Left renal pelvis (tissue), 4 donors: ENCODE measurements around the gene RPL41. TPM values are rescaled to one million over a fixed set of nuclear protein-coding genes. Genes with fewer than 3 reads are reported as not detected.

ENCODE experiments used
- DNase-seq, 4 donors: peaks; one replicate each; pipeline ENCODE4 v3.0.0-alpha.2; 2013; ENCODE audit warnings: low read depth in 4 of 4, low spot score in 3 of 4
- polyA plus RNA-seq, 4 donors: library from polyadenylated mRNA; unstranded; fragments of 120-200 nt; gene quantifications; one replicate each; pipeline ENCODE4 v1.2.1, GENCODE V29; 2013; ENCODE audit not compliant: insufficient read length in 4 of 4

The RPL41 gene
- polyA plus RNA-seq, 4 donors = 4,554 to 5,864 (median 4,890) TPM

DNA sequence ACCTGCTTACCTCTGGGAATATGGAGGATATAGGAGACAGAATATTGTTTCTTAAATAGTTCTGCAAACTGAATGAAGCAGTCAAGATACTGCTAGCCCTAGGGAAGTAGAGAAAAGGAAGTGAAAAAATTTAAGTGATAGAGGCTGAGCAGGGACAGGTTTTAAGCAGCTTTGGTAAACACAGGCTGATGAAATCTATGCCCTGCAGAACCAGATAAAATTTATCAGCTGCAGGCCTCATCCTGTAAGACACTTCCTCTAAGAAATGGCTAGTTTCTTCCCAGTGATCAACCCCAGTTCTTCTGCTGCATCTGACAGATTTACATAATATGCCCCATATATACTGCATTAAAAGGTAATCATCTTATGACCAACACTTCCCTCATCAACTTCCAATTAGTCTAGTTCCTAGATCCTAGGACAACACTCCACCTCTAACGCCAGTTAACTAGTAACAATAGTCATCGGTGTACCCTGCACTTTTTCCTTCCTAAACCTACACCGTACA is 10.4 kb downstream of the RPL41 start:
- DNase-seq = no peak

DNA sequence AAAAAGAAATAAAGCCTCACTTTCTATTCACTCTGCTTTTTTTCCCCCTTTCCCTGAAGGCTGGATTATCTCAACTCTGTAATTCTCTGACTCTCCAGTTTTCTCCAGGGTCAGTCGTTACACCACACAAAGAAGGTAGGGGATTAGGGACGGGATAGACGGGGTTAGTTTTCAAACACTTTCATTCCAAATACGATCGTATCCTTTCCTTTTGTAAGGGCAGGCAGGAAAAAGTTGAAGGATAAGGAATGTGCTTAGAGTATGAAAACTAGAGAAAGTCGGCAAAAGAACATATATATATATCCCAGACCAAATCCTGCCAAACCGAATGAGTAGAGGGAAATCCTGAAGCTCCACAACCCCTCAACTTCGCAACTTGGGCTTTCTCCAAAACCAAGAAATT is 11.1 kb downstream of the RPL41 start:
- no peak for DNase-seq

DNA sequence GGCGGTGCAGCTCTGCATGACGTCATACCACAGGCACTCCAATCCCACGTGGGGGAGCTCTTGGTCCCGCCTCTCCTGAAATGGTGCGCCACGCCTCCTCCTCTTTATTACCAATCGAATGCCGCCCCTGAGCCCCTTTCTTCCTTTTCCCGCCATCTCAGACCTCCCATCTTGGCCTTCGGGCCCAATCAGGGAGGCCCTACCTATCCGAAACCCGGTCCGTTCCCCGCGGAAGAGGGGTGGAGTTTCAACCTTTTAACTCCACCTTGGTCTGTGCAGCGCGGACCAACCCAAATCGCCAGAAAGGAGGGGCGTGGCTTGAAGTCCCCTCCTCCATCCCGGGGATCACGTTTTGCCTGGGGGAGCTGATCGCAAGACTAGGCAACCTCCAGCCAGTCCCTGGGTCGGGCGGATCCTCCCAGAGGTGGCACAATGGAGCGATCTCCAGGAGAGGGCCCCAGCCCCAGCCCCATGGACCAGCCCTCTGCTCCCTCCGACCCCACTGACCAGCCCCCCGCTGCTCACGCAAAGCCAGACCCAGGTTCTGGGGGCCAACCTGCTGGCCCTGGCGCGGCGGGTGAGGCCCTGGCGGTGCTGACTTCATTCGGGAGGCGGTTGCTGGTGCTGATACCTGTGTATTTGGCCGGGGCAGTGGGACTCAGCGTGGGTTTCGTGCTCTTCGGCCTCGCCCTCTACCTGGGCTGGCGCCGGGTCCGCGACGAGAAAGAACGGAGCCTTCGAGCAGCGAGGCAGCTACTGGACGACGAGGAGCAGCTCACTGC is 11.6 kb downstream of the RPL41 start, which contains the start of gene ESYT1:
ESYT1 (plus strand) TSS at position 380 of the 782 bp plus-strand sequence; CDS start at position 433, 53 bp downstream.
- peak; percentile 98 to 100 (median 100) for DNase-seq

DNA sequence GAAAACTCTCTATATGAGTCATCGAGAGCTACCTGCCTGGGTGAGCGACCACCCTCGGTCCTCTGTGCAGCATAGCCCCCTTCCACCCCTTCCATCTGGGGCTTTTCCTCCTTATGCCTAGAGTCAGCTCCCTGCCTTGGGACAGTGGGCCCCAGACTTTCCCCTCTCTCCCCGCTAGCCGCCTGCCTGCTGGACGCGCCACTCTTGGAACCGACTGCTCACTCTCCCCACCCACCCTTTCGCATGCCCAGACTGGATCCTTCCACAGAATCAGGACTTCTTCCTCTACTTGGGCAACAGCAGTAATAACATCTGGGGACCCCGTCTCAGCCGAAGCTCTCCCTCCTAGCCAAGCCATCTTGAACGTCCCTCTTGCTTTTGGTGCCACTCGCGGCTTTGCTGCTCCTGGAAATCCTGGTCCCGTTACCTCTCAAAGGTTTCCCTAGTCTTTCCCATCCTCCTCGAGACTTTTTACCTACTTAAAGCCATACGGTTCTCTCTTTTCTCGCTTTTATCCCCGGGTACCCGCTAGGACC is 12.3 kb downstream of the RPL41 start:
- DNase-seq = no peak

DNA sequence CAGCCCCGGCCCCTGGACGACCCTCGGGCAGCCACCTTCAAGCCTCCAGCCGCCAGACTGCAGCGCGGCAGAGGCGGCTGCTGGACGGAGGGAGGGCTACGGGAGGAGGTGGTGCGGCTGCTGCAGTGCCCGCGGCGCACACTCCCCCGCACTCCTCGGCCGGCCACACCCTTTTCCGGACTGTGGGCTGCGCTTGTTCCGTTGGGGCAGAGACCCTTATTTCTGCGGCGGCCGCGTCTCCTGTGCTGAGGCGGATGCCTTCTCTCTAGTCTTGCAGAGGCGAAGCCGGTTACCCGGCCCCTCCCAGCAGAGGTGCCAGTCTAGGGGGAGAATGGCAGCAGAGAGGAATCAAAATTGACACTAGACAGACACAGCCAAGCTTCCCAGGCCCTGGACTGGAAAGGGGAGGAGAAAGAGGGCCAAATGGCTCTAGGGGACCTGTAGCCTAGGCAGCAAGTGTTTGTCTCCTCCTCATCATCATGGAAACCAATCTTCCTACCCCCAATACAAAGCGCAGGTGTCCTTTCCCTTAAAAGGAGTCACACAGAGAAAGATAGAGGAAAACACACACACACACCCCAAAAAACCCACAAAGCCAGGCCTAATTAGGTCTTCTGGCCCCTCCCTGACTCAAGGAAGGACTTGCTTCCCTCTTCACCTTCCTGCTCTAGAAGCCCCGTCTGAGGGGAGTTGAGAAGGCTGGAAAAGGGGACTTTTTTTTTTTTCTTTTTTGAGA is 12.9 kb downstream of the RPL41 start:
- DNase-seq = no peak

DNA sequence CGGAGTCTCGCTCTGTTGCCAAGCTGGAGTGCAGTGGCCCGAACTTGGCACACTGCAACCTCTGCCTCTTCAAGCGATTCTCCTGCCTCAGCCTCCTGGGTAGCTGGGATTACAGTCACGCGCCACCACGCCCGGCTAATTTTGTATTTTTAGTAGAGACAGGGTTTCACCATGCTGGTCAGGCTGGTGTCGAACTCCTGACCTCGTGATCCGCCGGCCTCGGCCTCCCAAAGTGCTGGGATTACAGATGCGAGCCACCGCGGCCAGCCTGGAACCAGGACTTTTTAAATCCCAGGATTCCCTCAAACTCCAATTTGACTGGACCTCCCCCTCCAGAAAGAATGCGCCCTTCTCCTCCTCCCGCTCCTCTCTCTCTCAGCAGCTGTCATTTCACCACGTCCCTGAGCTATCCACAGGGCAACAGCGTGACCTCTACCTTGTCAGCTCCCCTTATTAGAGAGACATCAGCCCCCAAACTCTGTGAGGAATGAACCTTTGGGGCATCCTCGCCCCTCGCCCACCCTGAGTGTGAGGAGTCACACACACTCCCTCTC is 13.6 kb downstream of the RPL41 start:
- DNase-seq = no peak

DNA sequence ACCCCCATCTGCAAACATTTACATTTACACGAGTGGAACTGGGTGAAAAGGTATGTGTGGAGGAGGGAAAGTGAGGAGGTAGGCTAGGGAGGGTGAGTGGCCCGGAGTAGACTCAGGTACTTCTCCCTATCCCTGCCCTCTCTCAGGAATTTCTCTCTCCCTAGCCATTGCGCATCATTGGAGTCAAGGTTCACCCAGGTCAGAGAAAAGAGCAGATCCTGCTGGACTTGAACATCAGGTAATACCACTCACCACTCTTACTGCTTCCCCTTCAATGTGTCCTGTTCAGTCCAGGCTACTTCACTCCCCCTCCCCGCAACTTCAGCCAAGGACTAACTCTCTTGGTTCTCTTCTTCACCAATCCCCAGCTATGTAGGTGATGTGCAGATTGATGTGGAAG is 14.4 kb downstream of the RPL41 start:
- no peak for DNase-seq

DNA sequence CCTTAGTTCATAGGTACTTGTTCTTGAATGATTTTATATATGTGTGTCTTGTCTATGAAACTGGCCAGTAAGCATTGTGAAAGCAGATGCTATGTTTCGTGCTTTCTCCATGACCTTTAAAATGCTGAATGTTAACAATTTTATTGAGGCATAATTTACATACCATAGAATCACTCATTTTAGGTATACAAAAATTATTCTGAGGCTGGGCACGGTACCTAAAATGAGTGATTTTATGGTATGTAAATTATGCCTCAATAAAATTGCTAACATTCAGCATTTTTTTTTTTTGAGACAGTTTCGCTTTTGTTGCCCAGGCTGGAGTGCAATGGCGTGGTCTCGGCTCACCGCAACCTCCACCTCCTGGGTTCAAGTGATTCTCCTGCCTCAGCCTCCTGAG is 18.5 kb downstream of the RPL41 start:
- DNase-seq = no peak

DNA sequence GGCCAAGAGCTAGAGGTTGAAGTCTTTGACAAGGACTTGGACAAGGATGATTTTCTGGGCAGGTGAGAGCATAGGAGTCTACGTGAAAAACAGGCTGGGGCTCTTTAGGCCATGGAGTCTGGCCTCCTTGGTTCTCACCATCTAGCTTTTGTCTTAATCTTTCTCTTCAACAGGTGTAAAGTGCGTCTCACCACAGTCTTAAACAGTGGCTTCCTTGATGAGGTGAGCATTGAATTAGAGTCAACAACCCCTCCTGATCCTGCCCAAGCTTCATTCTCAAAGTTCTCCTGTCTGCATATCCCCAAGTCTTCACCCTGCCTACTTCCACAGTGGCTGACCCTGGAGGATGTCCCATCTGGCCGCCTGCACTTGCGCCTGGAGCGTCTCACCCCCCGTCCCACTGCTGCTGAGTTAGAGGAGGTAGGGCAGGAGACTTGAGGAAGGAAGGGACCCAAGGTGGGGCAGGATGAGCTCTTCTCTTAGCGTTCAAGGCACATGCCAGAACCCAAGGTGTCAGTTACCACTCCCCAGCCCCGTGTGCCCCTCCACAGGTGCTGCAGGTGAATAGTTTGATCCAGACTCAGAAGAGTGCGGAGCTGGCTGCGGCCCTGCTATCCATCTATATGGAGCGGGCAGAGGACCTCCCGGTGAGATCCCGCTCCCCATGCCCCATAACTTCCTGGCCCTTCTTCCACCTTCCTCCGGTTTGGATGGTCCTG is 21.6 kb downstream of the RPL41 start:
- no peak for DNase-seq

DNA sequence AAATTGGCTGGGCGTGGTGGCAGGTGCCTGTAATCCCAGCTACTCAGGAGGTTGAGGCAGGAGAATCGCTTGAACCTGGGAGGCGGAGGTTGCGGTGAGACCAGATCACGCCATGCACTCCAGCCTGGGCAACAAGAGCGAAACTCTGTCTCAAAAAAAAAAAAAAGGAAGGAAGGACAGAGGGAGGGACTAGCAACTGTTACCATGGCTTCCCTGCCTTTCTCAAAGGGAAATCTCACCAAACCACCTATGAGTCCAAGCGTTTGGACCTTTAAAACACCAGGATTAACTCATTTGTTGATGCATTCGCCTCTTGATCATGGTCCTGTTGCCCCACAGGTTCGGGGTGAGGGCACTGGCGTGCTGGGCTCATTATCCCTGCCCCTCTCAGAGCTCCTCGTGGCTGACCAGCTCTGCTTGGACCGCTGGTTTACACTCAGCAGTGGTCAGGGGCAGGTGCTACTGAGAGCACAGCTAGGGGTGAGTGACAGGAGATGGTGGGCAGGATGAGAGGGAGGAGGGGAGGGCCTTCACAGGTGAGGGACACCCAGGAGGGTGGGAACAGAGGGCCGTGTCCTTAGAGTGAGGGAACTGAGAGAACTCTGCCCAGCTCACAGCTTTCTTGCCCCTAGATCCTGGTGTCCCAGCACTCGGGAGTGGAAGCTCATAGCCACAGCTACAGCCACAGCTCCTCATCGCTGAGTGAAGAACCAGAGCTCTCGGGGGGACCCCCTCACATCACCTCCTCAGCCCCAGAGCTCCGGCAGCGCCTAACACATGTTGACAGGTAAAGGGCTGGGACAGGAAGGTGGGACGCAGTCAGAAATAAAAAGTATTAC is 25.7 kb downstream of the RPL41 start:
- DNase-seq = no peak

DNA sequence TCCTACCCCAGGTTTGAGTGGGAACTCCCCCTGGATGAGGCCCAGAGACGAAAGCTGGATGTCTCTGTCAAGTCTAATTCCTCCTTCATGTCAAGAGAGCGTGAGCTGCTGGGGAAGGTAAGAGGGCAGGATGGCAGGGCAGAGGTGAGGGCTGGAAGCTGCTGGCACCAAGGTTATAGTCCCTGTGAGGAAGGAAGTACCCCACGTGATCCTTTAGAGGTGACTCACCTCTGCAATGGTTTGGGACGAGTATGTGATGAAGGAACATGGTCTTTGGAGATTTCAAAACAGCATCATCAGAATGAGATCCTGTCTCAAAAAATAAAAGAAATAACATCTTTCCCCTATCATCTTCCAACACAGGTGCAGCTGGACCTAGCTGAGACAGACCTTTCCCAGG is 26.8 kb downstream of the RPL41 start:
- no peak for DNase-seq

DNA sequence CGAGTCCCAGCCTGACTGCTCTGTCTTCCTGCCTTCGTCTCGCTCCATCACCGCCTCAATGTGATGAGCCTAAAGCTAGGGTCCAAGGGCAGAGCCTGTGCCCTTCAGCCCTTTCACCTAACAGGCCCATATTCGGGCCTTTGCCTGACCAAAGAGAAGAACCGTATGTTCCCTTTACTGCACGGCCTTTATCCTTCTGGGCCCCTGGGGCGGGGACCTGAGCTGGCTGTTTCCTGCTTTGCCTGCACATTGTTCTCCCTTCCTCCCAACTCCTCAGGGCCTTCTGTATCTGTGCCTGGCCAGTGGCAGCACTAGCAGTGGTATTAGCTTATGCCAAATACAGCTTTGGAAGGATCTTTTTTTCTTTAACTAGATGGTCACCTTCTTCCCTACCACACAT is 27.4 kb downstream of the RPL41 start:
- DNase-seq = no peak

DNA sequence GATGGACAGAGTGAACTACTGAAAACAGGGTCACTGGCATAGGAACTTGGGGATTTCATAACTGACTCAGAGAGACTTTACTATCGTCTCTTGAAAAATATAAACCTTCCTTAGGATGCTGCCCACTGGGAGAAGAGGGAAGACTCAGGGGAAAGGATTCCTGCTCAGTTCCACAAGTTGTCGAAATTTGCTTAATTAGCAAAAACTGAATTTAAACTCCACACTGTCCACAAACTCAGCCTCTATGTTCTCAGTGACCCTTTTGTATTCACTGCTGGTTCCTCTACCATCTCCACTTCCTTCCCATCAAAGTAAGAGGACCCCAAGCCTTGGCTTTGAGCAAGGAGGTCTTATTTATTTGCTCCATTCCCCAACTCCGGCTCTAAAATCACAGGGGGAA is 28.8 kb downstream of the RPL41 start:
- DNase-seq = no peak

DNA sequence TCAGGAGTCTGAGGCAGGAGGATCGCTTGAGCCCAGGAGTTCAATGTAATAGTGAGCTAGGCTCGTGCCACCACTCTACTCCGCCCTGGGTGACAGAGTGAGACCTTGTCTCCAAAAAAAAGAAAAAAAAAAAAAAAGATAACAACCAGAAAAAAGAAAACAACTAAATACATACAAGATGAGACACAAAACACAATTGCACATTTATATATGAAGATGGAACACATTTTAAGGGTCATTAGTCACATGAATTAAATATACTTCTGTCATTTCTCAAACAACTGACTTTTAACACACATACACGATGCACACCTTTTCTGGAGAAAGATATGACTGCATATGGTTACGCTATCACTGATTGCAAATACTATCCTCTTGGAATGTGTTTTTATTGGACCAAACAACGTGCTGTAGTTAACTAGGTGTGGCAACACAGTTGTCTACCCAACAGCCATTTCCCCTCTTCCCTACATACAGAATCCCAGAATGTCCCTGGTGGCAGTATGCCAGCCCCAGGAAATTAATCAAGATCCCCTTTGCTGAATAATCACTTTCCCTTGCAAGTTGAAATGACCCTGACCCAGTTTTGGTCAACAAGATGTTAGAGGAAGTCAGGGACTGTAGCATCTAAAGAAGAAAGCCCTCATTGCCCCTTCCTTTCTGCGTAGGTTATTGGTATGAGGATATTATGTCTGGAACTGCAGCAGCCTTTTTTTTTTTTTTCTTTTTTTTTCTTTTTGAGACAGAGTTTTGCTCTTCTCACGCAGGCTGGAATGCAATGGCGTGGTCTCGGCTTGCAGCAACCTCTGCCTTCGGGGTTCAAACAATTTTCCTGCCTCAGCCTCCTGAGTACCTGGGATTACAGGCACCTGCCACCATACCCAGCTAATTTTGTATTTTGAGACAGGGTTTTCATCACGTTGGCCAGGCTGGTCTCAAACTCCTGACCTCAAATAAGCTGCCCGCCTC is 30.3 kb downstream of the RPL41 start:
- DNase-seq = no peak

DNA sequence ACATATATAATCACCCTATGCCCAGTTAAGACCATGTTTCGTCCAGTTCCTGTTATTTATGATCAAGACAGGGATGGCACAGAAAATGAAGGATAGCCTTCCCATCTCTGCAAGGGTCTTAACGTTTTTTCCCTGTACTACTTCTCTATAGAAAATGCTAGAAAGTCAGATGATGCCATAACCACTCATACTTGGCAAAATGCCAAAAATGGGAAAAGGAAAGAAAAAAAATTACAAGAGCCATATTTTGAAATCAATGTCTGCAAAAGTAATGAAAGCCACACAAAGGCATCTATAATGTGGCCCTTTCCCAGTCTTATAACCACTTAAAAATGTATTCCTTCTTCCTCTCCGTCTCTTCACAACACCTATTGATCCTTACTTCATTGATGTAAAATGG is 34.1 kb downstream of the RPL41 start:
- no peak for DNase-seq

DNA sequence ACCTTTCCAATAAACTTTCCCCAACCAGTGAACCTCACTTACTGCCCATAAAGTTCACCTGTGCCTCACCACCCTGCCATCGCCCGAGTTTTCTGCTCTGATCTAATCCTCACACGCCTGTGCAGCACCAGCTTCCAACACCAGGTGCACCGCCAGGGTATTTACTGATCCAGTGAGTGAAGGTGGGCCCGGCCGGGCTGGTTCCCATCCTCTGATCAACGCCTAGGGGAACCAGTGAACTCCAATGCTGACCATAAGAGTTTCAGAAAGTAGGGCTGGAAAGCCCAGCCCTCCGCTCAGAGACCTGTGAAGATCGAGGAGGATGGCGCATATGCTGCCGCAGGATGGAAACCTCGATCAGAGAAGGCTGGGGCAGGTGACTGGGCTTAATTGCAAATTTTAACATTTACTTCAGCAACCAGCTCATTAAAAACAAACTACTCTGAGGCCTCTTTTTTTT is 35.3 kb downstream of the RPL41 start:
- no peak for DNase-seq

DNA sequence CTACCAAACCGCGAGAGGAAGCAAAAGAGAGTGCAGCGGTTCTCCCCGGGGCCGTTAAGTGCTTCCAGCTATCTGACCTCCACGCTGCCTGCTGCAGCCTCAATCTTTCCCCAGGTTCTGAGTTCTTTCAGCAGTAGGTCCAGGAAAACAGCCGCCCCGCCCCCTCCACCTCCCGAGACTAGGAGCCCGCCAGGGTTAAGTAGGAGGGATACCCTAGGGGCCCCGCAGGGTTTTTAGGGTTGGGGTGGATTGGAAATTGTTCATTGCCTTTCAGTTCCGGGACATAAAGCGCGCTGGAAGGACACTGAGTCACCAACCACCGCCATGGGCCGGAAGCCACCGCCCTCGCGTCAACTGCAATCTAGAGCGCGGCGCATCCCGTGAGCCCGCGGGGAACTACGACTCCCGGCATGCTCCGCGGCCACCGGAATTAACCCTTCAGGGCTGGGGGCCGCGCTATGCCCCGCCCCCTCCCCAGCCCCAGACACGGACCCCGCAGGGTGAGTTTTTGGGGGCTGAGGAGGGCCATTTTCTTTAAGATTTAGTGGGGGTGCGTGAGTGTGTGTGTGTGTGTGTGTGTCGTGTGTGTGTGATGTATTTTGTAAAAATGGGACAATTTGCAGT is 35.8 kb downstream of the RPL41 start, which contains the start of gene MYL6B:
MYL6B (plus strand) TSS at position 456 of the 624 bp plus-strand sequence. CDS start 1,332 bp downstream, outside the sequence.
- peak in 3 of 4 donors; percentile 78 to 84 (median 82) for DNase-seq
